Uterus (tissue), 4 donors: ENCODE results near the gene NPFF. TPM values are rescaled to one million over a fixed set of nuclear protein-coding genes. Genes with fewer than 3 reads are reported as not detected.
A peak's percentile ranks its signal among the peaks of the same experiment; 100 is the strongest.

ENCODE experiments used
- DNase-seq, 2 donors: peaks; one replicate each; pipeline ENCODE4 v3.0.0-alpha.2; 2019 to 2020
- H3K27ac ChIP-seq, 2 donors: fragments of 200-600 bp; sonication (generic); 1 replicate in 1 of 2; 2 replicates in 1 of 2; pipeline ENCODE4 v1.5.1; 2016 to 2018
- H3K27me3 ChIP-seq, 2 donors: fragments of 200-600 bp; sonication (generic); one replicate each; pipeline ENCODE4 v1.5.1; 2018 to 2019; ENCODE audit warnings: control low read depth in 1 of 2
- H3K36me3 ChIP-seq, 2 donors: fragments of 200-600 bp; sonication (generic); one replicate each; pipeline ENCODE4 v1.5.1; 2019; ENCODE audit warnings: control low read depth in 1 of 2
- H3K4me1 ChIP-seq, 2 donors: fragments of 200-600 bp; sonication (generic); one replicate each; pipeline ENCODE4 v1.5.1; 2018 to 2019; ENCODE audit warnings: control low read depth in 1 of 2
- H3K4me3 ChIP-seq, 2 donors: fragments of 200-600 bp; sonication (generic); 1 replicate in 1 of 2; 2 replicates in 1 of 2; pipeline ENCODE4 v1.5.1; 2018 to 2019; ENCODE audit warnings: mild to moderate bottlenecking in 1 of 2
- H3K9me3 ChIP-seq, 2 donors: fragments of 200-600 bp; sonication (generic); one replicate each; pipeline ENCODE4 v1.5.1; 2019; ENCODE audit warnings: control low read depth in 1 of 2
- CTCF ChIP-seq, 4 experiments: fragments of 200-600 bp in 2 of 4; fragments of 450-650 bp in 2 of 4; sonication (generic) in 2 of 4; IDR thresholded peaks; one replicate each; pipeline ENCODE4 v1.5.1; 2016 to 2019; ENCODE audit warnings: antibody characterized with exemption in 4 of 4, mild to moderate bottlenecking in 2 of 4, moderate library complexity in 1 of 4
- POLR2A ChIP-seq, 2 donors: fragments of 450-650 bp; IDR thresholded peaks; one replicate each; pipeline ENCODE4 v1.6.1; 2016; ENCODE audit warnings: antibody characterized with exemption in 2 of 2, mild to moderate bottlenecking in 1 of 2, moderate library complexity in 1 of 2
- intact Hi-C: fragments of 100-400 bp; cut with DNase I; formaldehyde crosslinking; loops from one replicate; pipeline ENCODE4 v1.15.1; 2023; ENCODE audit warnings: low total_unique reads
- total RNA-seq, 4 donors: library from RNA; depleted of rRNA in 3 of 4; stranded (reverse); fragments of >200 nt in 3 of 4; gene quantifications; one replicate each; pipeline versions ENCODE4 v1.1.0 to v1.2.4, GENCODE V29; 2014 to 2023
- donor health status: DM: yes; HTN: yes; CAD: no.

NPFF gene
- total RNA-seq, 4 donors from 2014 or later, result not detected

- Histone ChIP-seq H3K27me3 (no peaks in the 10 kb centered on the region), H3K4me3 (no peak overlapping the region), H3K27ac (peak overlapping the region; percentile 65 to 96), H3K4me1 (peaks cover 0 to 5% of the 10 kb centered on the region in 2 donors), H3K9me3 (no peaks in the 10 kb centered on the region), H3K36me3 (no peaks in the 10 kb centered on the region)
- DNase-seq, result peak; percentile 75 to 82
- intact Hi-C loops, result no loop called here
- TF ChIP-seq CTCF (IDR thresholded peaks at IDR 0.05), result no peak
- no peak for TF ChIP-seq POLR2A (IDR thresholded peaks at IDR 0.05)
These were observed 11.2 kb downstream of the NPFF start for GRCh38 chr12:53495903-53496751.

GRCh38 chr12:53493610-53494391 lies 13.5 kb downstream of the NPFF start:
- H3K4me1 ChIP-seq, result peaks cover 0 to 5% of the 10 kb centered on the region in 2 donors
- peak in 1 of 2 donors; percentile 20 for DNase-seq
- intact Hi-C loops, result no loop called here
- peak overlapping the region; percentile 51 to 67 for H3K4me3 ChIP-seq
- no peaks in the 10 kb centered on the region for H3K27me3 ChIP-seq
- peak overlapping the region; percentile 90 to 92 for H3K27ac ChIP-seq
- TF ChIP-seq CTCF (IDR thresholded peaks at IDR 0.05) (no peak), POLR2A (IDR thresholded peaks at IDR 0.05) (no peak)
- no peaks in the 10 kb centered on the region for H3K36me3 ChIP-seq
- no peaks in the 10 kb centered on the region for H3K9me3 ChIP-seq

GRCh38 chr12:53492830-53493609 lies 14.3 kb downstream of the NPFF start:
- peak; percentile 93 to 94 for DNase-seq
- Histone ChIP-seq H3K27me3 (no peaks in the 10 kb centered on the region), H3K4me1 (peaks cover 0 to 5% of the 10 kb centered on the region in 2 donors), H3K4me3 (peak overlapping the region; percentile 51 to 67), H3K27ac (peak overlapping the region; percentile 90 to 92), H3K36me3 (no peaks in the 10 kb centered on the region), H3K9me3 (no peaks in the 10 kb centered on the region)
- intact Hi-C loops, result no loop called here
- TF ChIP-seq CTCF (IDR thresholded peaks at IDR 0.05), result no peak
- peak; percentile 64 to 81 for TF ChIP-seq POLR2A (IDR thresholded peaks at IDR 0.05)

GRCh38 chr12:53492188-53492587 lies 15.1 kb downstream of the NPFF start:
- H3K36me3 ChIP-seq, result no peaks in the 10 kb centered on the region
- intact Hi-C loops, result no loop called here
- H3K9me3 ChIP-seq, result no peaks in the 10 kb centered on the region
- peak in 1 of 2 donors; percentile 23 for DNase-seq
- TF ChIP-seq CTCF (IDR thresholded peaks at IDR 0.05) (no peak), POLR2A (IDR thresholded peaks at IDR 0.05) (no peak)
- H3K27ac ChIP-seq, result peak overlapping the region; percentile 90 to 92
- no peaks in the 10 kb centered on the region for H3K27me3 ChIP-seq
- H3K4me3 ChIP-seq, result peak overlapping the region in 1 of 2 donors; percentile 67
- H3K4me1 ChIP-seq, result peaks cover 0 to 5% of the 10 kb centered on the region in 2 donors
